Measurements from ENCODE around the gene MED27. TPM values are rescaled to one million over a fixed set of nuclear protein-coding genes. Genes with fewer than 3 reads are reported as not detected.
"Not testable (repeated sequence)": the region's sequence is repeated elsewhere in the genome, so short reads cannot be mapped to it uniquely, and the experiment has no call there.

Gene MED27
- total RNA-seq, 1 donor, result 19.0 TPM

DNA sequence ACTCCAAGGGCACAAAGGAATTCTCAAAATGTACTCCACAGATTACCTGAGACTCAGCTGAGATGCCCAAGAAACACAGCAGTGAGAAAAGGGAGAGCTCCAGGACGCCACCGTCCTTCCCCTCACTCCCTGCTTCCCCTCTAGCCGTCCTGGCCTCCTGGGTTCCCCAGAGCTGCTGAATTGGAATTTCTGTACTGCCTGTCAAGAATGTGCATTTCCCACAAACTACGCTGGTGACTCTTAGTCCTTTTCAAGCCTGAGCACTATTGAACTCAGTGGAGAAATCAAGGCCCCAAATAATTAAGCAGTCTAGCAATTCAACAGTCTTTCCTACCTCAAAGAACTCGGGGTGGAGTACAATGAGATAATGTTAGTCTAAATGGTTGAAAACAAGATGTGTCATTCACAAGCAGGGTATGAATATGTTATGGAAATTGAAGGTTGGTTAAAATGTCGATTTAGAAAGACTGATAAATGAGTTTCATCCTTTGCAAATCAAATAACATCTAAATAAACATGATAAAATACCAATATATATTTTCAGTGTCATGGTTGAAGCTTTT, 153.2 kb downstream of the MED27 start:
- DNase-seq (ENCODE audit: low read depth), result no peak
- TF ChIP-seq, protein P1, sequence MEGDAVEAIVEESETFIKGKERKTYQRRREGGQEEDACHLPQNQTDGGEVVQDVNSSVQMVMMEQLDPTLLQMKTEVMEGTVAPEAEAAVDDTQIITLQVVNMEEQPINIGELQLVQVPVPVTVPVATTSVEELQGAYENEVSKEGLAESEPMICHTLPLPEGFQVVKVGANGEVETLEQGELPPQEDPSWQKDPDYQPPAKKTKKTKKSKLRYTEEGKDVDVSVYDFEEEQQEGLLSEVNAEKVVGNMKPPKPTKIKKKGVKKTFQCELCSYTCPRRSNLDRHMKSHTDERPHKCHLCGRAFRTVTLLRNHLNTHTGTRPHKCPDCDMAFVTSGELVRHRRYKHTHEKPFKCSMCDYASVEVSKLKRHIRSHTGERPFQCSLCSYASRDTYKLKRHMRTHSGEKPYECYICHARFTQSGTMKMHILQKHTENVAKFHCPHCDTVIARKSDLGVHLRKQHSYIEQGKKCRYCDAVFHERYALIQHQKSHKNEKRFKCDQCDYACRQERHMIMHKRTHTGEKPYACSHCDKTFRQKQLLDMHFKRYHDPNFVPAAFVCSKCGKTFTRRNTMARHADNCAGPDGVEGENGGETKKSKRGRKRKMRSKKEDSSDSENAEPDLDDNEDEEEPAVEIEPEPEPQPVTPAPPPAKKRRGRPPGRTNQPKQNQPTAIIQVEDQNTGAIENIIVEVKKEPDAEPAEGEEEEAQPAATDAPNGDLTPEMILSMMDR (IDR thresholded peaks at IDR 0.05; ENCODE audit: insufficient read depth, low read depth, low read length), result no peak
- H3K4me3 ChIP-seq (ENCODE audit: low read depth, low read length), result no peak overlapping the region

DNA sequence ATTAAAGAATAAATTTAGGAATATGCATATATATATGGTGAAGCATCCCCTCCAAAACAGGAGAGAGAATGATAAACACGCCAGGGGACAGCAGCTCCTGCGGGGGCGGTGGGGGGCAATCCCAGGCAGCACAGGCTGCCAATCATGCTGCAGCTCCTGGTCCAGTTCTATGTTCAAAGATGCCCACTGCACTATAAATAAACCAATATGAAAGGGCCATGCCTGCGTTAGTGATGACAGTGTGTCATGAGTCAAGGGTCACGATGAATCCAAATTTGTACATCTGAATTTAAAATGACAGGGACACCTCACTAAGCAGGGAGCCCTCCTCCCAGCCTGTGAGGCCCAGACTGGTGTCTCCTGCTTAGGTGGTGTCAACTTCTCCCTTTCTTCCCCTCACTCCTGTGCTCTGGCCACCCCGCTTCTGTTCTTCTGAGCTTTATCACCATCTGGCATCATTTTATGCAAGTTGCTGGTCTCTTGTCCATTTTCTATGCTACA, 153.9 kb downstream of the MED27 start:
- TF ChIP-seq, protein P1 (IDR thresholded peaks at IDR 0.05; ENCODE audit: insufficient read depth, low read depth, low read length), result no peak
- no peak overlapping the region for H3K4me3 ChIP-seq (ENCODE audit: low read depth, low read length)
- DNase-seq (ENCODE audit: low read depth), result no peak

DNA sequence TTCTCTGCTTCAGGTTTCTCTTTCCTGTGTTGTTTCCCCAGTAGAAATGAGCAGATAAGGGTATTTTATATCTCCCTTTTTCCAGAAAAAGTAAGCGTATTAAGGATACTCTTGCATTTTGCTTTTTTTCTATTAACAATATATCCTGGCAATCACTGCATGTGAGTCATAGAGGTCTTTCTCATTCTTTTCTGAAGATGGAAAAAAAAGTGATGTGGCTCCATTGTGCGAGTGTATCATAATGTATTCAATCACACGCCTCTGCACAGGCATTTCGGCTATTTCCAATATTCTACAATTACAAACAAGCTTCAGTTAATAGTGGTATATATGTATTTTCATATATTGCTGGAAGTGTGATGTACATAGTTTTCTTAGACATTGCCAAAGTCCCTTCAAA, 155.9 kb downstream of the MED27 start:
- DNase-seq (ENCODE audit: low read depth), result no peak
- TF ChIP-seq, protein P1 (IDR thresholded peaks at IDR 0.05; ENCODE audit: insufficient read depth, low read depth, low read length), result no peak
- H3K4me3 ChIP-seq (ENCODE audit: low read depth, low read length), result no peak overlapping the region

DNA sequence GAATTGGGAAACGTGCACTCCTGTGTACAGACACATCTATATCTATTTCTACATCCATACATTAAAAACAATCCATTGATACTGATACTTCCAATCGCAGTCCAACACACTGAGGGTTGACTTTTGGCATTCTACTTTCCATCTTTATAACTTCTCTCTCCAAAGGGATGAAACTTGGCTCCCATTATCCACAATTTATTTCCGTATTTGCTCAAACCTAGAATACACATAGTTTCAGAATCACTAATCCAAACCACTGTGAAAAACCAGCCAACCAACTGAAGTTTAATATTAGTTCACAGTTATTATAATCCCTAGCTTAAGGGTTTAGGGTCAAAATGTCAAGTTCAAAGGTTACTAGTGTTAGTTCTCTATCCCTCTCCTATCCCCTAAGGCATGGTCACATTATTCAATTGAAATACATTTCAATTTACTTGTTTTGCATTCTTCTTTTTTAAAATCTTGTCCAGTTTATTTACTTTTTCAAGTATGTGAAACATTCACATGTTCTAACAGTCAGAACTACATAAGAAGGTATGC, 156.5 kb downstream of the MED27 start:
- no peak overlapping the region for H3K4me3 ChIP-seq (ENCODE audit: low read depth, low read length)
- TF ChIP-seq, protein P1 (IDR thresholded peaks at IDR 0.05; ENCODE audit: insufficient read depth, low read depth, low read length), result no peak
- DNase-seq (ENCODE audit: low read depth), result no peak

DNA sequence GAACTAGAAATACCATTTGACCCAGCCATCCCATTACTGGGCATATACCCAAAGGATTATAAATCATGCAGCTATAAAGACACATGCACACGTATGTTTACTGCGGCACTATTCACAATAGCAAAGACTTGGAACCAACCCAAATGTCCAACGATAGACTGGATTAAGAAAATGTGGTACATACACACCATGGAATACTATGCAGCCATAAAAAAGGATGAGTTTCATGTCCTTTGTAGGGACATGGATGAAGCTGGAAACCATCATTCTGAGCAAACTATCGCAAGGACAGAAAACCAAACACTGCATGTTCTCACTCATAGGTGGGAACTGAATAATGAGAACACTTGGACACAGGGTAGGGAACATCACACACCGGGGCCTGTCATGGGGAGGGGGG, 158.0 kb downstream of the MED27 start:
- H3K4me3 ChIP-seq (ENCODE audit: low read depth, low read length); DNase-seq (ENCODE audit: low read depth): not testable (repeated sequence)

DNA sequence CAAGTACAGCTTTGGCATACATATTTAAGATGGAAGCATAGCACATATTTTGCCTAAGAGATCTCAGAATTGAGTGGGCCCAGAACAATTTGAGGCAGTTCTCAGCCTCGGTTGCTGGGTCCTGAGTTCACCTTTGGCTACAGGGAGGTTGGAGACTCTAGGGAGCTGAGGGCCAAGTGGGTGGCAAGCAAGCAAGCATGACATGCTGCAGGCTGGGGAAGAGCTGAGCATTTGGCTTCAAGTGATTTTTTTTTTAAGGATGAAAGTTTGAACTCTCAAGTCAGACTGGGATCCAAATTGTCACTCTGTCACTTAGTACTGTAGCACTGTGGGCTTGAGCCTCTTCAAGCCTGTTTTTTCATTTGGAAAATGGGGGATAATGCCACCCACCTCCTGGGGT, 160.5 kb downstream of the MED27 start:
- DNase-seq (ENCODE audit: low read depth), result no peak
- TF ChIP-seq, protein P1 (IDR thresholded peaks at IDR 0.05; ENCODE audit: insufficient read depth, low read depth, low read length), result no peak
- H3K4me3 ChIP-seq (ENCODE audit: low read depth, low read length), result no peak overlapping the region

DNA sequence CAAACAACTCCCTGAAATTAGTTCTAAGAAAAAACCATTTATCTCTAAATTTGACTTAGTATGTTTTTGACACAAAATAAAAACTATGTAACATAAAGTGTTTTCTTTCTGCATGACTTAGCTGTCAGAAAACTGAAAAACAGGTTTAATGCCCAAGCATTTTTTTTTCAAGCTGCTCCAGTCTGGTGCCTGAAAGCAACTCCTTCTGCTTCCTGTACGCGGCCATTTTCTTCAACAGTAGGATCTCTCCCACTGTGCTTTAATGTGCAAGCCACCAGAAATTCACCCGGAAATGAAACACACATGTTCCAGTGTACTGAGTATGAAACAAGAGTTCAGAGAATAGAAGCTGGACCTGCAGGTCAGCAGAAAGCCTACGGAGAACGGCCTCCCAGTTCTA, 161.2 kb downstream of the MED27 start:
- no peak for DNase-seq (ENCODE audit: low read depth)
- H3K4me3 ChIP-seq (ENCODE audit: low read depth, low read length), result no peak overlapping the region
- TF ChIP-seq, protein P1 (IDR thresholded peaks at IDR 0.05; ENCODE audit: insufficient read depth, low read depth, low read length), result no peak
